ENCODE results near the gene TGFB3.

The TGFB3 gene

DNA sequence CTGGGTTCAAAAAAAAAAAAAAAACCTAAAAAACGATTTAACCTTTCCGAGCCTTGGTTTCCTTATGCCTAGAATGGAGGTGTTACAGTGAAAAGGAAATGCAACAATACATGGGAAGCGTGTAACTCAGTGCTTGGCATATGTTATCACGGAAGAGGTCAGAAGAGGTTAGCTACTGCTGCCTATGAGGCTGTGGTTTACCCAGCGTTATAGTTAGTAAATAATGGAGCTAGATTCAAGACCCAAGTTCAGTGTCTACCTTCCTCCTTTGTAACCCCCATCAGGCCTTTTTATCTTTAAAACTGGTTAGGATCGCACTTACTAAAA lies 4.6 kb upstream of the TGFB3 start:
- no peak for DNase-seq (ENCODE audit: low spot score)

DNA sequence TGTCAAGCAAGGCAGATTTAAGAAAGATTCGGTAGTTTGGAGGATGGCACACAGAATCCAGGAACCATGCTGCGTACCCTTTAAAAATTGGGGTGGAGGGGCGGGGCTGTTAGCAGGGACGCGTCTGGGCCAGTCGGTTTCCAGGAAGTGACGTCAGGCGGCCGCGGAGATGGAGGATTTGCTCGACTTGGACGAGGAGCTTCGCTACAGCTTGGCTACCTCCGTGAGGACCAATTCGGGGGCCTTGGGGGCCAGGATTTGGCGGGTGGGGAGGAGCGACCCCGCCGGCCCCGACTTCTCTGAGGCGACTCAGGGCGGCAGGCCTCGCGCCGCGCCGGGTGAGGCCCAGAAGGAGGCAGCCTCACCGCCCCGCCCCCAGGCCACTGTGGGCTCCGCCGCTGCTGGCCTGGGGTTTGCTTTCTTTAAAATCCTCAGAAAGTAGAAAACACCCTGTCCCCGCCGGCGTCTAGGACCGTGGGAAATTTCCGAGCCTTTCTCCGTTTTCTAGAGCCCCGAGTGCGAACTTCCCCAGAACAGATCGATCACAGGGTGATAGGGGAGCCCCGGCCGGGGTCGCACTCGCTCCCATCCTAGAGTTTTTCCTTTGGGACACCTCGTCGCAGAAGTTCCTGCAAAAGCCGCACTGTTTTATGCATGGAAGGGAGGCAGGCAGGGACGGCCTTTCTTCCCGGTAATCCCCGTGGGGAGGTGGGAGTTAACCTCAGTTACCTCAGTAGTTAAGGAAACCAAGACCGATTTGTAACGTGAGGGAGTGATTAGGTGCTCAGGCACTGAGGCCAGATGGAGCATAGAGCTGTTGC lies 4.0 kb upstream of the TGFB3 start, which contains the start of gene IFT43:
Gene IFT43 (plus strand): TSS at position 146 of the 821 bp plus-strand sequence. CDS start 24 bp downstream, at position 170.
- peak; percentile 93 for DNase-seq (ENCODE audit: low spot score)

DNA sequence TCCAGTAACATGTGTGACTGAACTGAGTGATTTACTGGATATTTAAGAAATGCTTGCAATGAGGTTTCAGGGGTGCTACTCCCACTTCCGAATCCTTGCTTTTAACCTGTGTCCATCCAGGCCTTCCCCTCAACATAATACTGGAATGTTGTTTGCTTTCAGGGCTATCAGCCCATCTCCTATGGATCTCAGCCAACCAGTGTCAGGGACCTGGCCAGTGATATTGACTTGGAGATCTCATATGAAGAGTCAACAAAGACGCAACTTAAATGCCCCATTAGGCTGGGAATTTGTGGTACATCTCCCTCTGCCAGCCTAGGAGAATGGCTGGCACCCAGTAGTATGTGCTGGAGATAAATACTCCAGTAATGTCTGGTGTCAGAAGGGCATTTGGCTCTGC lies 2.9 kb upstream of the TGFB3 start:
- no peak for DNase-seq (ENCODE audit: low spot score)

DNA sequence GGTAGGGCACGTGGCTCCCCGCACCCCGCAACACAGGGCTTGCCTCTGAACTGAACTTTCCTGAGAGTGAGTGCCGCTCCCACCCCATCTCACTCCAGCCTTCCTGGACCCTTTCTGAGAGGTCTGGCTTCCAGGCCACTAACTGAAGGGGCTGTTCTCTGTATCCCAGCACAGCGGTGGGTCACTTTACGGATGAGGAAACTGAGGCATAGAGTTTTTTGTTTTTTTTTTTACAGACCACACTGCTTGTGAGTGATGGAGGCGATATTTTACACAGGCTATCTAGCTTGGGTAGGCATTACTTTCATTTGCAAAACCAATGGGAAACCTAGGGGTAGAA lies 1.2 kb upstream of the TGFB3 start:
- DNase-seq (ENCODE audit: low spot score) = no peak

GRCh38 chr14:75982266-75983018 lies 647 bp upstream of the TGFB3 start:
- peak; percentile 72 for DNase-seq (ENCODE audit: low spot score)

DNA sequence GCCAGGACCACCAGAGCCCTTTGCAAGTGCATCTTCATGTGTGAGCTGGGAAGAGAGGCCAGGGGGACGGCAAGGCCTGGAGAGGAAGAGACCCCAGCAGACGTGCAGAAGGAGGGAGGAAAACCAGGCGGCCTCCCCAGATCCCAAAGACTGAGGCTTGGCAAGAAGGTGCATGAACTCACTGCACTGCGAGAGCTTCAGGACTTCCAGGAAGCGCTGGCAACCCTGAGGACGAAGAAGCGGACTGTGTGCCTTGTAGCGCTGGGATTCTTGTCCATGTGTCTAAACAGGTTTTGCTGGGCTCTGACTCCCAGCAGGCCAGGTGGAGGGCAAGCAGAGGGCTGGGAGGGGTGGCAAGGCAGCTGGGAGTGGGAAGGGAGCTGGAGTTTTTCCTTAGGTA lies 939 bp downstream of the TGFB3 start:
- DNase-seq (ENCODE audit: low spot score) = no peak

GRCh38 chr14:75979648-75980565 lies 1.9 kb downstream of the TGFB3 start:
- no peak for DNase-seq (ENCODE audit: low spot score)

- DNase-seq (ENCODE audit: low spot score) = no peak
These were observed 2.7 kb downstream of the TGFB3 start for GRCh38 chr14:75979071-75979571.

DNA sequence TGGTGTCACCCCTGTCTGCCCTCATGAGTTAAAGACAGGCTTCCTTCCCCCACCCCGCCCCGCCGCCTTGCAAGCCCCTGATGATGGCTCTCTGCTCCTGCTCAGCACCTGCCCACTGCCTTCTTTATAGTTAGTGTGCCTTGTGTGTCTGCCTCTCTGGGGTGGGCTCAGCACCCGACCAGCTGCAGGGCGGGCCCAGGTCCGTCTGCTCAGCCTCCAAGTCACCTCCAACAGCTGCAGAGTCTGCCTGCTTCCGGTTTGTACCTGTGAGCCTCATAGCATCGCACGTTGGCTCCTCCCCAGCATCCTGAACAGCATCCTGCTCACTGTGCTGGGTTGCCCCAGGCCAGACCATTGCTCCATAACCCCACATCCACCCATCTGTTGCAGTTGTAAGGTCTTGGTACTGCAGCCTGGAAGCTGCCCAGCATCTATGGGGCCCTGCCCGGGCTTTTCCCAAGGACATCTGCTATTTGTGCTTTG lies 3.5 kb downstream of the TGFB3 start:
- no peak for DNase-seq (ENCODE audit: low spot score)

- DNase-seq (ENCODE audit: low spot score) = no peak
These were observed 4.2 kb downstream of the TGFB3 start for GRCh38 chr14:75977582-75977943.

GRCh38 chr14:75976826-75977581 lies 4.8 kb downstream of the TGFB3 start:
- DNase-seq (ENCODE audit: low spot score) = no peak

GRCh38 chr14:75972801-75973421 lies 8.9 kb downstream of the TGFB3 start:
- DNase-seq (ENCODE audit: low spot score) = peak; percentile 49

DNA sequence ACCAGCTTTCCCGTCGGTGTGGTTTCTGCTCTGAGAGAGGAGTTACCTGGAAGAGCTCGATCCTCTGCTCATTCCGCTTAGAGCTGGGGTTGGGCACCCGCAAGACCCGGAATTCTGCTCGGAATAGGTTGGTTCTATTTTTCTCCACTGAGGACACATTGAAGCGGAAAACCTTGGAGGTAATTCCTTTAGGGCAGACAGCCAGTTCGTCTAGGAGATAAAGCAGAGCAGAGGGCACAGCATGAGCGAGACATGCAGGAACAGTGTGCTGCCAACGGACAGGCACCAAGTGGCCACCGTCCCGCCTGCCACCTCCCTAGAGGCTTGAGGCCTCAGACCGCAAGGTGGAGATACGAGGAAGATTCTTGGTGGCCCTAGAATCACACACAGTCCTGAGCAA lies 10.3 kb downstream of the TGFB3 start:
- peak; percentile 86 for DNase-seq (ENCODE audit: low spot score)

DNA sequence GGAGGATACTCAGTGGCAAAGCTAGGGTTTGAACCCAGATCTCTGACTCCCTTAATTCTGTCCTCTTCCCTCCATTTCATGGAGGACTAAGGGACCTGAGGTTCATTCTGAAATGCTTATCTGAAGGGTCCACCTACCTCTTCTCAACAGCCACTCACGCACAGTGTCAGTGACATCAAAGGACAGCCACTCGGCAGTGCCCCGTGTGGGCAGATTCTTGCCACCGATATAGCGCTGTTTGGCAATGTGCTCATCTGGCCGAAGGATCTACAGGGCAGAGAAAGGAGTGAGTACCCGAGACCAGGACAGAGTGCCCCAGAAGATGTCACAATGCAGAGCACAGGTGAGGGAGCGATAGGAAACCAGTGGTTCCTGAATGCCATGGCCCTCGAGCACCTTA lies 10.8 kb downstream of the TGFB3 start:
- DNase-seq (ENCODE audit: low spot score) = no peak

DNA sequence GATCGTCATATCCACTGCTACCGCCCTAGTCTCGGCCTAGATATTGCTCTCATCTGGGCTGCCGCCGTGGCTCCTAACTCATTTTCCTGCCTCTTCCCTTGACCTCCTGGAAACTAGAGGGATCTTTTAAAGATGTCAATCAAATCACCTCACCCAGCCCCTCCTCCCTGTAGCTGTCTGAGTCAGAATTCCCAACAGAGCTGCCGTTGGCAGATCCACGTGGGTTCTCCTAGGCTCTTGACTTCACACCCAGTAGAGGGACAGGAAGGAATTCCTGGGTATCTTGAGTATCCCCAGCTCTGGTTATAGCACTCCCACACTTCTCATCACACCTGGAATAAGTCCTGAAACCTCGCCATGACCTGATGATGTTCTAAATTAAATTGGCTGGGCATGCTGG lies 11.9 kb downstream of the TGFB3 start:
- DNase-seq (ENCODE audit: low spot score) = no peak

DNA sequence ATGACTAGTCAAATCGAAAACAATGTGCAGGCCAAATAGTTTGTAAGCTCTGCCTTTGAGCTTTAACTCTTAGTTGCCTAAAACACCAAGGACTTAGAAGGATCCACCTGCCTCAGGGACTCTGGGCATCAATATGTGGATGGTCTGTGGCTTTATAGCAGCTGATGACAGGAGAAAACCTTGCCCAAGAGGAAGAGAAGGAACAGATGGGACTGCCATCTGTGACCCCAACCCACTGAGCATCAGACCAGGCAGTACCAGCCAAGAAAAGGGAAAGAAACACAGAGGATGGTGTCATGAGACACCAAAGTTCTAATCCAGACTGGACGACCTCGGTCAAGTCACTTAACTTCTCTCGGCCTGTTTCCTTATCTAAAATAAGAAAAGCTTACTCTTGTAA lies 12.7 kb downstream of the TGFB3 start:
- peak; percentile 69 for DNase-seq (ENCODE audit: low spot score)

GRCh38 chr14:75968456-75968855 lies 13.3 kb downstream of the TGFB3 start:
- no peak for DNase-seq (ENCODE audit: low spot score)

- DNase-seq (ENCODE audit: low spot score) = no peak
These were observed 13.9 kb downstream of the TGFB3 start for GRCh38 chr14:75967866-75968265.

DNA sequence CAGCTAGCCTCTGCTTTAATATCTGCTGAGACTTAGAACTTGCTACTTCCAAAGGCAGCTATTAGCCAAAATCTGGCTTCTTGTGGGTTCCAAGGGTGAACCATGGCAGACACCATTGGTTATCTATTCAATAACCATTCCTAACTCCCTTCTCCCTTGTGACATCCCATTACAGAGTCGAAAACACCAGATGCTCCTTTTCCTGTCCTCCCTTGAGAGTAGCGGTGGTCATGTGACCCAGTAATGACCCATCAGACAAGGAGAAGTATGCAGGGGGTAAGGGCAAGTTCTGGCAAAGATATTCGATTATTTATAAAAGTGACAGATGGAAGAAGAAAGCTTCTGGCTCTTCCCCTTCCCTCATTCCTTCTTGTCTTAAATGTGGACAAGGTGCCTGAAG lies 20.1 kb downstream of the TGFB3 start:
- no peak for DNase-seq (ENCODE audit: low spot score)

DNA sequence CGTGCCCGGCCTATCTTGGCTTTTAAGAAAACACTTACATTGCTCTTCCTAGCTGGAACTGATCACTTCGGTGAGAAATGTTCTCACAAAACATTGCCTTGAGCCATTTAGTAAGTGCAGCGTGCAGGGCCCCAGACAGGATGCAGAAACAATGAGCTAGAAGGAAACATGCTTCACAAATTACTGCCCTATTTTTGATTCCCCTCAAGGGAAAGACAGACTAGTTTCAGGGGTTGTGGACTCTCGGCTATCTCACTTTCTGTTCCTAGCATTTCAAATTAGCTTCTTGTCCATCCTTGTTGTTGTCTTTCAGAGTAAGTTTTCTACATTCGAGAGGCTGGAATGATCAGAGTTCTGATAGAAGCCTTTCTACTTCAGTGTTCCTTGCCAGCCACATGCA lies 21.6 kb downstream of the TGFB3 start:
- no peak for DNase-seq (ENCODE audit: low spot score)

GRCh38 chr14:75959031-75959430 lies 22.8 kb downstream of the TGFB3 start:
- no peak for DNase-seq (ENCODE audit: low spot score)

Measured in cerebellar cortex (tissue), 1 donor.